DMS 273 (cell line): ENCODE results near the gene SEMA3B.
"Not testable (repeated sequence)": the region's sequence is repeated elsewhere in the genome, so short reads cannot be mapped to it uniquely, and the experiment has no call there.

Experiments used
- DNase-seq: peaks from one replicate; lab custom pipeline; 2025; ENCODE audit not compliant: unreplicated experiment; lab: John Stamatoyannopoulos, UW

SEMA3B gene

GRCh38 chr3:50268703-50269451 is at the start of gene SEMA3B:
SEMA3B (plus strand) TSS chr3:50269147; CDS start chr3:50269241, 94 bp downstream.
- DNase-seq: no peak

- no peak for DNase-seq
Observed at GRCh38 chr3:50219285-50219684, 49.7 kb upstream of the SEMA3B start.

- DNase-seq: no peak
Observed at GRCh38 chr3:50220109-50220508, 48.8 kb upstream of the SEMA3B start.

GRCh38 chr3:50221051-50221410 is 47.9 kb upstream of the SEMA3B start:
- DNase-seq: no peak

- no peak for DNase-seq
Observed at GRCh38 chr3:50221411-50222168, 47.4 kb upstream of the SEMA3B start.

GRCh38 chr3:50222169-50222528 is 46.8 kb upstream of the SEMA3B start:
- DNase-seq: no peak

GRCh38 chr3:50224639-50225038 is 44.3 kb upstream of the SEMA3B start:
- DNase-seq: no peak

- DNase-seq: peak; percentile 65
Observed at GRCh38 chr3:50226888-50227389, 42.0 kb upstream of the SEMA3B start.

GRCh38 chr3:50227390-50228183 is 41.4 kb upstream of the SEMA3B start:
- peak; percentile 95 for DNase-seq

- not testable (repeated sequence) for DNase-seq
Observed at GRCh38 chr3:50228184-50228763, 40.7 kb upstream of the SEMA3B start.

- no peak for DNase-seq
Observed at GRCh38 chr3:50229490-50229889, 39.5 kb upstream of the SEMA3B start.

- no peak for DNase-seq
Observed at GRCh38 chr3:50230104-50230793, 38.7 kb upstream of the SEMA3B start.

- no peak for DNase-seq
Observed at GRCh38 chr3:50230794-50231125, 38.2 kb upstream of the SEMA3B start.

GRCh38 chr3:50231581-50231980 is 37.4 kb upstream of the SEMA3B start:
- DNase-seq: no peak

GRCh38 chr3:50232303-50232702 is 36.6 kb upstream of the SEMA3B start:
- no peak for DNase-seq

- DNase-seq: peak; percentile 30
Observed at GRCh38 chr3:50233176-50233575, 35.8 kb upstream of the SEMA3B start.

- DNase-seq: peak; percentile 98
Observed at GRCh38 chr3:50235716-50236483, 33.0 kb upstream of the SEMA3B start, which contains the start of gene GNAI2. GNAI2 (plus strand) TSS chr3:50236204; CDS start chr3:50236336, 132 bp downstream.

GRCh38 chr3:50236484-50237132 is 32.3 kb upstream of the SEMA3B start:
- DNase-seq: no peak

GRCh38 chr3:50237133-50237651 is 31.8 kb upstream of the SEMA3B start:
- peak; percentile 24 for DNase-seq
